OCI-LY3 (cell line): ENCODE results near the gene TUBGCP3.

Experiments
- H2AFZ ChIP-seq: fragments of 200-600, 300-600 bp; shearing (Covaris generic); 2 replicates; pipeline ENCODE4 v1.6.0; 2014; ENCODE audit warnings: antibody characterized with exemption, low read depth, low read length
- H3K27ac ChIP-seq: fragments of 200-600, 300-600 bp; sonication (generic); 2 replicates; pipeline ENCODE4 v1.5.1; 2014; ENCODE audit warnings: mild to moderate bottlenecking, low read length, moderate library complexity, mixed read lengths
- H3K27me3 ChIP-seq: fragments of 200-600, 300-600 bp; sonication (generic); 2 replicates; pipeline ENCODE4 v1.6.1; 2014; ENCODE audit warnings: low read depth, low read length, mixed read lengths
- H3K36me3 ChIP-seq: fragments of 200-600, 300-600 bp; sonication (generic); replicated peaks from 2 replicates; pipeline ENCODE3; 2014; ENCODE audit warnings: low read depth, low read length, mixed read lengths
- H3K4me1 ChIP-seq: fragments of 300-600, 200-600 bp; sonication (generic); 2 replicates; pipeline ENCODE4 v1.6.1; 2014; ENCODE audit warnings: low read length, mixed read lengths
- H3K4me2 ChIP-seq: fragments of 200-600, 300-600 bp; sonication (generic); 2 replicates; pipeline ENCODE4 v1.6.1; 2014; ENCODE audit warnings: low read length, mixed read lengths
- H3K4me3 ChIP-seq: fragments of 300-600, 200-600 bp; sonication (generic); 2 replicates; pipeline ENCODE4 v1.5.1; 2014; ENCODE audit warnings: antibody characterized with exemption, mild to moderate bottlenecking, low read length, moderate library complexity
- H3K79me2 ChIP-seq: fragments of 300-600, 200-600 bp; shearing (Covaris generic); 2 replicates; pipeline ENCODE4 v1.6.1; 2014; ENCODE audit warnings: mild to moderate bottlenecking, low read length, mixed read lengths
- H3K9ac ChIP-seq: fragments of 300-600, 200-600 bp; shearing (Covaris generic); 2 replicates; pipeline ENCODE4 v1.6.0; 2014; ENCODE audit warnings: mild to moderate bottlenecking, low read length, moderate library complexity
- H3K9me3 ChIP-seq: fragments of 200-600, 300-600 bp; shearing (Covaris generic); 2 replicates; pipeline ENCODE4 v1.6.1; 2014; ENCODE audit warnings: low read length, mixed read lengths; ENCODE audit not compliant: insufficient read depth
- H4K20me1 ChIP-seq: fragments of 200-600, 300-600 bp; sonication (generic); 2 replicates; pipeline ENCODE4 v1.6.1; 2016; ENCODE audit warnings: low read length, mixed read lengths; ENCODE audit not compliant: insufficient read depth
- CTCF ChIP-seq: fragments of 200-600, 300-600 bp; sonication (generic); IDR thresholded peaks from 2 replicates; pipeline ENCODE4 v1.5.1; 2014; ENCODE audit warnings: antibody characterized with exemption, low read length, low read depth
- EZH2phosphoT487 ChIP-seq: fragments of 200-600 bp; shearing (Covaris generic); IDR thresholded peaks from 2 replicates; pipeline ENCODE4 v1.6.1; 2018; ENCODE audit warnings: antibody characterized with exemption, mixed run types, low read depth

The TUBGCP3 gene

GRCh38 chr13:112443191-112443994 lies 144.6 kb downstream of the TUBGCP3 start:
- no peak overlapping the region for H2AFZ ChIP-seq
- 0 out of 2 replicates have a peak, but pooled peaks cover 5% of the 10 kb centered on the region for H3K9me3 ChIP-seq
- no peaks in the 10 kb centered on the region for H3K4me1 ChIP-seq
- H3K4me2 ChIP-seq, result no peak overlapping the region; the same call in 1 of the 2 replicates
- no peak overlapping the region for H3K4me3 ChIP-seq
- no peaks in the 10 kb centered on the region for H3K36me3 ChIP-seq
- TF ChIP-seq EZH2phosphoT487 (no peak), CTCF (no peak)
- H3K9ac ChIP-seq, result no peak overlapping the region
- H3K27ac ChIP-seq, result no peak overlapping the region
- H3K79me2 ChIP-seq, result no peaks in the 10 kb centered on the region
- H3K27me3 ChIP-seq, result peaks cover 12% of the 10 kb centered on the region; the same call in 1 of the 2 replicates
- H4K20me1 ChIP-seq, result no peaks in the 10 kb centered on the region

GRCh38 chr13:112442483-112443090 lies 145.4 kb downstream of the TUBGCP3 start:
- no peaks in the 10 kb centered on the region for H3K36me3 ChIP-seq
- no peak overlapping the region for H3K27ac ChIP-seq
- H3K4me1 ChIP-seq, result no peaks in the 10 kb centered on the region
- no peak overlapping the region for H3K4me2 ChIP-seq
- no peak overlapping the region for H3K9ac ChIP-seq
- H3K79me2 ChIP-seq, result no peaks in the 10 kb centered on the region
- H2AFZ ChIP-seq, result no peak overlapping the region
- no peaks in the 10 kb centered on the region for H4K20me1 ChIP-seq
- H3K9me3 ChIP-seq, result 0 out of 2 replicates have a peak, but pooled peaks cover 12% of the 10 kb centered on the region
- H3K4me3 ChIP-seq, result no peak overlapping the region
- H3K27me3 ChIP-seq, result peaks cover 17% of the 10 kb centered on the region; the same call in 1 of the 2 replicates
- TF ChIP-seq CTCF (no peak), EZH2phosphoT487 (no peak)

GRCh38 chr13:112441779-112442310 lies 146.1 kb downstream of the TUBGCP3 start:
- Histone ChIP-seq H3K79me2 (no peaks in the 10 kb centered on the region), H3K36me3 (no peaks in the 10 kb centered on the region), H3K27me3 (peaks cover 17% of the 10 kb centered on the region; the same call in 1 of the 2 replicates), H3K4me1 (no peaks in the 10 kb centered on the region), H3K9ac (no peak overlapping the region), H2AFZ (no peak overlapping the region), H3K4me2 (no peak overlapping the region), H3K27ac (no peak overlapping the region), H3K9me3 (0 out of 2 replicates have a peak, but pooled peaks cover 12% of the 10 kb centered on the region), H3K4me3 (no peak overlapping the region), H4K20me1 (no peaks in the 10 kb centered on the region)
- TF ChIP-seq EZH2phosphoT487, result no peak
- TF ChIP-seq CTCF, result no peak

GRCh38 chr13:112441226-112441625 lies 146.7 kb downstream of the TUBGCP3 start:
- Histone ChIP-seq H3K36me3 (no peaks in the 10 kb centered on the region), H3K27ac (no peak overlapping the region), H3K9ac (no peak overlapping the region), H3K4me2 (no peak overlapping the region), H4K20me1 (no peaks in the 10 kb centered on the region), H3K79me2 (no peaks in the 10 kb centered on the region), H3K4me3 (no peak overlapping the region), H3K27me3 (peaks cover 17% of the 10 kb centered on the region; the same call in 1 of the 2 replicates), H3K4me1 (no peaks in the 10 kb centered on the region), H3K9me3 (0 out of 2 replicates have a peak, but pooled peaks cover 12% of the 10 kb centered on the region), H2AFZ (no peak overlapping the region)
- no peak for TF ChIP-seq EZH2phosphoT487
- TF ChIP-seq CTCF, result no peak
